Measurements from ENCODE around the gene THAP4. TPM values are rescaled to one million over a fixed set of nuclear protein-coding genes. Genes with fewer than 3 reads are reported as not detected.

THAP4 gene
- total RNA-seq, 2 donors from 2014 or later = 76.8 to 94.7 TPM

DNA sequence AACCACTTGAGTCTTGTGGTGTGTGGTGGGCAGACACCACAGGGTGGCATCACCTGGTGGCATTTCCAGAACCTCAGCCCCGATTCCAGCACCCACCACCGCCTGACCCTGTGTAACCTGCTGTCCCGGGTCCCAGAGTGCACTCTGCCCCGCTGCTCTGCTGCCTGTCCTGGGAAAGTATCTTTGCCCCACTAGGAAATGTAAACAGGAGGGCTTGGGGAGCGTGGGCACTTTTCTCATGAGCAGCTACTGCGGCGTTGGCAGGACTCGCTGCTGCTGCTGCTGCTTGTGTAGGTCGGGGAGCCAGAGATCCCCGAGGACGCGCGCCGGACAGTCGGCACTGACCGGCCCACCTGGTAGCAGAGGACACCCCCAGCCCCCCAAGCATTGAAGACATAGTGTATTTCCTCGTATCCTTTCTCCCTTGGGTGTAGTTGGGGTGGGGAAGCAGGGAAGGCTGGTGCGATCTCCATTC is 36.3 kb upstream of the THAP4 start:
- Histone ChIP-seq H3K27ac (no peak overlapping the region), H3K27me3 (no peaks in the 10 kb centered on the region), H3K4me3 (no peak overlapping the region), H3K4me1 (no peaks in the 10 kb centered on the region), H3K36me3 (peaks cover 51% of the 10 kb centered on the region), H3K9me3 (no peaks in the 10 kb centered on the region)
- TF ChIP-seq, protein P1, sequence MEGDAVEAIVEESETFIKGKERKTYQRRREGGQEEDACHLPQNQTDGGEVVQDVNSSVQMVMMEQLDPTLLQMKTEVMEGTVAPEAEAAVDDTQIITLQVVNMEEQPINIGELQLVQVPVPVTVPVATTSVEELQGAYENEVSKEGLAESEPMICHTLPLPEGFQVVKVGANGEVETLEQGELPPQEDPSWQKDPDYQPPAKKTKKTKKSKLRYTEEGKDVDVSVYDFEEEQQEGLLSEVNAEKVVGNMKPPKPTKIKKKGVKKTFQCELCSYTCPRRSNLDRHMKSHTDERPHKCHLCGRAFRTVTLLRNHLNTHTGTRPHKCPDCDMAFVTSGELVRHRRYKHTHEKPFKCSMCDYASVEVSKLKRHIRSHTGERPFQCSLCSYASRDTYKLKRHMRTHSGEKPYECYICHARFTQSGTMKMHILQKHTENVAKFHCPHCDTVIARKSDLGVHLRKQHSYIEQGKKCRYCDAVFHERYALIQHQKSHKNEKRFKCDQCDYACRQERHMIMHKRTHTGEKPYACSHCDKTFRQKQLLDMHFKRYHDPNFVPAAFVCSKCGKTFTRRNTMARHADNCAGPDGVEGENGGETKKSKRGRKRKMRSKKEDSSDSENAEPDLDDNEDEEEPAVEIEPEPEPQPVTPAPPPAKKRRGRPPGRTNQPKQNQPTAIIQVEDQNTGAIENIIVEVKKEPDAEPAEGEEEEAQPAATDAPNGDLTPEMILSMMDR (IDR thresholded peaks at IDR 0.05) = no peak
- DNase-seq (ENCODE audit: low spot score) = no peak

GRCh38 chr2:241672243-241673188 is 35.6 kb upstream of the THAP4 start:
- DNase-seq (ENCODE audit: low spot score) = no peak
- peaks cover 58% of the 10 kb centered on the region for H3K36me3 ChIP-seq

DNA sequence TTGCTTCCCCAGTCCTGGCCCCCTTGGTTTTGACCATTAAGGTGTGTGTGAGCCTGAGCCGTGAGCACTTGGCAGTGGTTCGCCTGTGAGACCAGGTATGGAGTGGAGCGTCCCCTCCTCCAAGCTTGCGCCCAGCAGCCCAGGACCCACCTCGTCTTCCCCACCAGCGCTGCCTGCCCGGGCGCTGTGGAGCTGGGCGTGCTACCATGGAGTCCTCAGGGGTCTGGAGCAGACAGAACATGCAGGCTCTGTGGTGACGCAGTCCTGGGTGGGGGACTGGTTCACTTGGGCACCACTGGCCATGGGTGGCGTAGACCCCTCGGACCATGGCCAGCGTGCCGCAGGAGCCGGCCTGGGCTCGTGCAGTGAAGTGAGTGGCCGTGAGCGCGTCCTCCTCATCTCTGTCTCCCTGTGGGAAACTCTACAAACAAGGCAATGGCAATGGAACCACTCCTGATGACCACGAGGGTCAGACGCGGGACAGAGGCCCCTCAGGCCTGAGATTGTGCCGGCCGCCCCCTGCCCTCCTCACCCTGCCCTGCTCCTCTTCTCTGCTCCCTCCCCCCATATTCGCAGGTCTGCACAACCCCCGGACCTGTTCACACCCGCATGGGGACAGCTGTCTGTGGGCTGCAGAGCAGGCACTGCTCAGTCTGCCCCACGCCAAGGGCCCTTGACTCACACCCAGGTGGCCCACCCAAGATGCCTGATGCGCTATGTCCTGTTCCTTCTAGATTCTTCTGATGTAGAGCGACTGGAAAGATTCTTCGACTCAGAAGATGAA is 34.7 kb upstream of the THAP4 start:
- H3K36me3 ChIP-seq = peaks cover 65% of the 10 kb centered on the region
- H3K9me3 ChIP-seq = no peaks in the 10 kb centered on the region
- DNase-seq (ENCODE audit: low spot score) = no peak
- H3K27me3 ChIP-seq = no peaks in the 10 kb centered on the region
- H3K4me1 ChIP-seq = no peaks in the 10 kb centered on the region
- TF ChIP-seq, protein P1 (IDR thresholded peaks at IDR 0.05) = no peak
- H3K27ac ChIP-seq = no peak overlapping the region
- H3K4me3 ChIP-seq = no peak overlapping the region

More at GRCh38 chr2:241672243-241673188, 35.6 kb upstream of the THAP4 start:
- Histone ChIP-seq H3K4me1 (no peaks in the 10 kb centered on the region), H3K9me3 (no peaks in the 10 kb centered on the region), H3K4me3 (no peak overlapping the region), H3K27ac (no peak overlapping the region), H3K27me3 (no peaks in the 10 kb centered on the region)
- TF ChIP-seq, protein P1 (IDR thresholded peaks at IDR 0.05) = no peak

- H3K36me3 ChIP-seq = peaks cover 66% of the 10 kb centered on the region
- H3K27me3 ChIP-seq = no peaks in the 10 kb centered on the region
- TF ChIP-seq, protein P1 (IDR thresholded peaks at IDR 0.05) = no peak
- H3K4me3 ChIP-seq = no peak overlapping the region
- no peak overlapping the region for H3K27ac ChIP-seq
- DNase-seq (ENCODE audit: low spot score) = no peak
- H3K9me3 ChIP-seq = no peaks in the 10 kb centered on the region
- no peaks in the 10 kb centered on the region for H3K4me1 ChIP-seq
Measured at GRCh38 chr2:241670333-241671110, 33.6 kb upstream of the THAP4 start.

- Histone ChIP-seq H3K4me1 (no peaks in the 10 kb centered on the region), H3K4me3 (no peak overlapping the region), H3K9me3 (no peaks in the 10 kb centered on the region), H3K27me3 (no peaks in the 10 kb centered on the region), H3K36me3 (peaks cover 66% of the 10 kb centered on the region), H3K27ac (no peak overlapping the region)
- DNase-seq (ENCODE audit: low spot score) = no peak
- TF ChIP-seq, protein P1 (IDR thresholded peaks at IDR 0.05) = no peak
Measured at GRCh38 chr2:241668839-241669238, 31.9 kb upstream of the THAP4 start.
